ENCODE data around the gene CST11.

CST11 gene

DNA sequence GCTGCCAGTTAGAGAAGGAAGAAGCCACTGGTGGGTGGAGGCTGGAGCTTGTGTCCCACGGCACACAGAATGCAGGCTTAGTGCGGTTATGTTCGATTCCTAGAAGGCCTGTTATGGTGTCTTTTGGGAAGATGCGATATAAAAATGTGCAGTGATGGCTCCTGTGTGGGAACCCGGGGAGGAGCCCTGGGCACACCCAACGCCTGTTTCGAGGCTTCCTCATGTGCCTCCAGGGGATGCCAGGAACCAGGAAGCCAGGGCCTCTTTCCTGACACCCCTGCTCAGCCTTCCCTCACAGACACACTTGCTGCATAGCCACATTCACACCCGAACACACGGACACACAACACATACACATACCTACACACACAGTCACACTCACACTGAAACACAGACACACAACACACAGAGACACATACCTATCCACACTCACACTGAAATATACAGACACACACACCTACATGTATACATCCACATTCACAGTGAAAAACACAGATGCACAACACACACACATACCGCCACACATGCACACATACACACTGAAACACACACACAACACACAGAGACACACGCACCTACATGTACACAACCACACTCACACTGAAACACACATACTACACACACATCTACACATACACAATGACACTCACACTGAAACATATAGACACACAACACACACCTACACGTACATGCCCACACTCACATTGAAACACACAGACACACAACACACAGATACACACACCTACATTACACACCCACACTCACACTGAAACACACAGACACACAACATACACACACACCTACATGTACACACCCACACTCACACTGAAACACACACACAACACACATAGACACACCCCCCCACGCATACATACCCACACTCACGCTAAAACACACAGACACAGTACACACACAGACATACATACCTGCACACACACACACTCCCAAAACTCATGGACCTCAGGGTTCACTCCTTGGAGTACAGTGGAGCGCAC, 1.2 kb upstream of the CST11 start:
- TF ChIP-seq, protein P1, sequence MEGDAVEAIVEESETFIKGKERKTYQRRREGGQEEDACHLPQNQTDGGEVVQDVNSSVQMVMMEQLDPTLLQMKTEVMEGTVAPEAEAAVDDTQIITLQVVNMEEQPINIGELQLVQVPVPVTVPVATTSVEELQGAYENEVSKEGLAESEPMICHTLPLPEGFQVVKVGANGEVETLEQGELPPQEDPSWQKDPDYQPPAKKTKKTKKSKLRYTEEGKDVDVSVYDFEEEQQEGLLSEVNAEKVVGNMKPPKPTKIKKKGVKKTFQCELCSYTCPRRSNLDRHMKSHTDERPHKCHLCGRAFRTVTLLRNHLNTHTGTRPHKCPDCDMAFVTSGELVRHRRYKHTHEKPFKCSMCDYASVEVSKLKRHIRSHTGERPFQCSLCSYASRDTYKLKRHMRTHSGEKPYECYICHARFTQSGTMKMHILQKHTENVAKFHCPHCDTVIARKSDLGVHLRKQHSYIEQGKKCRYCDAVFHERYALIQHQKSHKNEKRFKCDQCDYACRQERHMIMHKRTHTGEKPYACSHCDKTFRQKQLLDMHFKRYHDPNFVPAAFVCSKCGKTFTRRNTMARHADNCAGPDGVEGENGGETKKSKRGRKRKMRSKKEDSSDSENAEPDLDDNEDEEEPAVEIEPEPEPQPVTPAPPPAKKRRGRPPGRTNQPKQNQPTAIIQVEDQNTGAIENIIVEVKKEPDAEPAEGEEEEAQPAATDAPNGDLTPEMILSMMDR (IDR thresholded peaks at IDR 0.05) = no peak
- Histone ChIP-seq H3K4me3 (no peak overlapping the region), H3K27ac (no peak overlapping the region)
- no peak for DNase-seq (ENCODE audit: low spot score)

DNA sequence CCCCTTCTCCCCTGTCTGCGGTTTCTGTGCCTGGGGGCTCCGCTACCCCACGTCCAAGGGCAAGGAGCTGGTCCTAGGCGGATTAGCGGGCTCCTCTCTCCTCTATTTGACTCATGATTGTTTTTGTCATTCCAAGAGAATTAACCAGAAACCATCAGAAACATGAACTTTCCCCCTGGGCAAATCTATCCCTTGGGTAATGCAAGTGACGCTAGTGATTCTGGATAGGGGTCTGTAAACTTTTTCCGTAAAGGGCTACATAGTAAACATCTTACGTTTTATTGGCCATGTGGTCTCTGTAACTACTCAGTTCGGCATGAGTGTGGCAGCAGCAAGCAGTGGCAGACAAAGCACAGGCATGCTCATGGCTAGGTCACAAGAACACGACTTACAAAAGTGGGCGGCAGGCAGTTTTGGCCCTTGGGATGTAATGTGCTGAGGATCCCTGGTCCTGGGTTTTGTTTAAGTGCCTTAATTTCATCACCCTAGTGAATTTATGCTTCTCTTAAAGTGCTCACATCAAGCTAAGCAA, 654 bp downstream of the CST11 start:
- no peak for DNase-seq (ENCODE audit: low spot score)
- H3K4me3 ChIP-seq = no peak overlapping the region
- TF ChIP-seq, protein P1 (IDR thresholded peaks at IDR 0.05) = no peak
- no peak overlapping the region for H3K27ac ChIP-seq

DNA sequence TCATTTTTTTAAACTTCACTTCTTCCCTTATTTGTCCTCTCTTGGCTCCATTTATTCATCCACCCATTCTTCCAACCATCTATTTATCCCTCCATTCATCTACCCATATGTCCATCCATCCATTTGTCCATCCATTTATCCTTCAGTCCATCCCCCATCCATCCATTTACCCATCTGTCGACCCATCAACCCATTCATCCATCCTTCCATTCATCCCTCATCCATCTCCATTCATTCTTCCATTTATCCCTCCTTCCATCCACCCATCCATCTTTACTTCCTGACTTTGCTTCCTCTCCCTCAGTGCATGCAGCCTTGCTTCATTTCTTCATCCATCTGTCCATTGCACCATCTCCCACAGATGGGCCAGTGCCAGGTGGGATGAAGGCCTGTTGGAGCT, 1.8 kb downstream of the CST11 start:
- H3K4me3 ChIP-seq = no peak overlapping the region
- TF ChIP-seq, protein P1 (IDR thresholded peaks at IDR 0.05) = no peak
- no peak overlapping the region for H3K27ac ChIP-seq
- no peak for DNase-seq (ENCODE audit: low spot score)

DNA sequence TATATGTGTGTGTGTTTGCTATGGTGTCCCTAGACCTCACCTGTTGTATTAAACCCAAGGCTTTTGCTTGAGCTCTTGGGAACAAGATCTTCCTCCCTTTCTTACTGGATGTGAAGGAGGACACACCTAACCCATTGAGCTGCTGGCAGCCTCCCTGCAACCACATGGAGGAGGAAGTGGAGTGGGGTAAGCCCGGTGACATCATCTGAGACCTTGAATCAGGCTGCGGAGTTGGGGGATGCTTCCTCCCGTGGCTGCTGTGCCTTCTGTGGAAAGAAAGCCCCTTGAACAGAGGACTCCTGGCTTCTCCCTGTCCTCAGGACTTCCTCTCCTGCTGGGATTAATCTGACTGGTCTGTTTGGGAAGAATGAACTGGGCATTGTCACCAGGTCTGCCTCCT, 3.3 kb downstream of the CST11 start:
- TF ChIP-seq, protein P1 (IDR thresholded peaks at IDR 0.05) = no peak
- H3K27ac ChIP-seq = no peak overlapping the region
- no peak overlapping the region for H3K4me3 ChIP-seq
- DNase-seq (ENCODE audit: low spot score) = no peak

DNA sequence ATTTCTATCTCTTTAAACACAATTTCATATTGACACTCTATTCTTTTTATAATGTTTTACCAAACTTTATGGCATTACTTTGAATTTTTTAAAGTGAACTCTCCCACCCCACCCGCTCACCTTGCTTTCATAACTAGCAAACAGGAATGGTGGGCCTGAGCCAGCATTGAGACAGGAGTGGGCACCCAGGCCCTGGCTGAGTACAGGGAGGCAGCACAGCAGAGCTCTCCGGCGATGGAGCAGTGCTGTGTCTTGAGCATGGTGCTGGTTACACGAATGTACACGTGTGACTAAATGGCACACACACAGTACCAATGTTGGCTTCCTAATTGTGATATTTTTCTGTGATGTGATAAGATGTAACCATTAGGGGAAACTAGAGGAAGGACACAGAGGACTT, 4.5 kb downstream of the CST11 start:
- no peak for DNase-seq (ENCODE audit: low spot score)
- TF ChIP-seq, protein P1 (IDR thresholded peaks at IDR 0.05) = no peak
- no peak overlapping the region for H3K4me3 ChIP-seq
- H3K27ac ChIP-seq = no peak overlapping the region

DNA sequence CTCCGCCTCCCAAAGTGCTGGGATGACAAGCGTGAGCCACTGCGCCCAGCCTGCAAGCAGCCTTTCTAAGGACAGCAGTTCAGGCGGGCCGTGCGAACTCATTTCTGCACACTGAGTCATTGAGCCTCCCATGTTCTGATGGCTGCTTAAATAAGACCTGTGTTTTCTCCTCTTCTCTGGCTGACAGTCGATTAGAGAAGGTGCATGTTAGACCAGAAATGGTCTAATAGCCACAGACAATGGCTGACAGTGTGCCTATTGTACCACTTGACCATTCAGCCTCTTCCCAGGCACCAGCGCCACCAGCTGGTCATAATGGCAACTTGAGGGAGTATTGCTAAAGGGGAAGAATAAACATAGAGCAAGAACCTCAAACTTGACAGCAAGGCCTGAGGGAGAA, 6.2 kb downstream of the CST11 start:
- DNase-seq (ENCODE audit: low spot score) = no peak
- Histone ChIP-seq H3K27ac (no peak overlapping the region), H3K4me3 (no peak overlapping the region)
- TF ChIP-seq, protein P1 (IDR thresholded peaks at IDR 0.05) = no peak
